ENCODE measurements around the gene ZNF662. TPM values are rescaled to one million over a fixed set of nuclear protein-coding genes. Genes with fewer than 3 reads are reported as not detected.

The ZNF662 gene
- total and polyA plus RNA-seq, 2 of the 13 experiments (the other 11 are each of a cell fraction or from before 2014, with no cell fraction given): not detected

- TF ChIP-seq, protein P1, sequence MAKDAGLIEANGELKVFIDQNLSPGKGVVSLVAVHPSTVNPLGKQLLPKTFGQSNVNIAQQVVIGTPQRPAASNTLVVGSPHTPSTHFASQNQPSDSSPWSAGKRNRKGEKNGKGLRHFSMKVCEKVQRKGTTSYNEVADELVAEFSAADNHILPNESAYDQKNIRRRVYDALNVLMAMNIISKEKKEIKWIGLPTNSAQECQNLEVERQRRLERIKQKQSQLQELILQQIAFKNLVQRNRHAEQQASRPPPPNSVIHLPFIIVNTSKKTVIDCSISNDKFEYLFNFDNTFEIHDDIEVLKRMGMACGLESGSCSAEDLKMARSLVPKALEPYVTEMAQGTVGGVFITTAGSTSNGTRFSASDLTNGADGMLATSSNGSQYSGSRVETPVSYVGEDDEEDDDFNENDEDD (CRISPR knock-in tag; IDR thresholded peaks at IDR 0.05; ENCODE audit: borderline replicate concordance): peak; percentile 12; the same call in 1 of the 2 replicates
- TF ChIP-seq SP1 (IDR thresholded peaks at IDR 0.05) (no peak), SP1 (CRISPR knock-in tag; IDR thresholded peaks at IDR 0.05) (0 out of 2 replicates have a peak, but pooled peaks have one; percentile 23), HMGA1 (CRISPR knock-in tag; conservative IDR thresholded peaks at IDR 0.05) (no peak), KLF6 (CRISPR knock-in tag; IDR thresholded peaks at IDR 0.05) (peak; percentile 31; the same call in 1 of the 2 replicates), PHF8 (CRISPR knock-in tag; IDR thresholded peaks at IDR 0.05) (0 out of 2 replicates have a peak, but pooled peaks have one; percentile 23), ZBED4 (CRISPR knock-in tag; IDR thresholded peaks at IDR 0.05; ENCODE audit: borderline replicate concordance) (peak; percentile 64; the same call in 1 of the 2 replicates), ZNF501 (CRISPR knock-in tag; IDR thresholded peaks at IDR 0.05) (0 out of 2 replicates have a peak, but pooled peaks have one; percentile 41), ZNF772 (CRISPR knock-in tag; IDR thresholded peaks at IDR 0.05) (peak; percentile 92), KDM5B (CRISPR knock-in tag; IDR thresholded peaks at IDR 0.05; ENCODE audit: borderline replicate concordance) (peak; percentile 94), MNT (IDR thresholded peaks at IDR 0.05) (no peak), TOPORS (CRISPR knock-in tag; IDR thresholded peaks at IDR 0.05) (peak; percentile 69; the same call in 1 of the 2 replicates), HDAC1 (CRISPR knock-in tag; IDR thresholded peaks at IDR 0.05) (peak; percentile 73)
- TF ChIP-seq, protein P2, sequence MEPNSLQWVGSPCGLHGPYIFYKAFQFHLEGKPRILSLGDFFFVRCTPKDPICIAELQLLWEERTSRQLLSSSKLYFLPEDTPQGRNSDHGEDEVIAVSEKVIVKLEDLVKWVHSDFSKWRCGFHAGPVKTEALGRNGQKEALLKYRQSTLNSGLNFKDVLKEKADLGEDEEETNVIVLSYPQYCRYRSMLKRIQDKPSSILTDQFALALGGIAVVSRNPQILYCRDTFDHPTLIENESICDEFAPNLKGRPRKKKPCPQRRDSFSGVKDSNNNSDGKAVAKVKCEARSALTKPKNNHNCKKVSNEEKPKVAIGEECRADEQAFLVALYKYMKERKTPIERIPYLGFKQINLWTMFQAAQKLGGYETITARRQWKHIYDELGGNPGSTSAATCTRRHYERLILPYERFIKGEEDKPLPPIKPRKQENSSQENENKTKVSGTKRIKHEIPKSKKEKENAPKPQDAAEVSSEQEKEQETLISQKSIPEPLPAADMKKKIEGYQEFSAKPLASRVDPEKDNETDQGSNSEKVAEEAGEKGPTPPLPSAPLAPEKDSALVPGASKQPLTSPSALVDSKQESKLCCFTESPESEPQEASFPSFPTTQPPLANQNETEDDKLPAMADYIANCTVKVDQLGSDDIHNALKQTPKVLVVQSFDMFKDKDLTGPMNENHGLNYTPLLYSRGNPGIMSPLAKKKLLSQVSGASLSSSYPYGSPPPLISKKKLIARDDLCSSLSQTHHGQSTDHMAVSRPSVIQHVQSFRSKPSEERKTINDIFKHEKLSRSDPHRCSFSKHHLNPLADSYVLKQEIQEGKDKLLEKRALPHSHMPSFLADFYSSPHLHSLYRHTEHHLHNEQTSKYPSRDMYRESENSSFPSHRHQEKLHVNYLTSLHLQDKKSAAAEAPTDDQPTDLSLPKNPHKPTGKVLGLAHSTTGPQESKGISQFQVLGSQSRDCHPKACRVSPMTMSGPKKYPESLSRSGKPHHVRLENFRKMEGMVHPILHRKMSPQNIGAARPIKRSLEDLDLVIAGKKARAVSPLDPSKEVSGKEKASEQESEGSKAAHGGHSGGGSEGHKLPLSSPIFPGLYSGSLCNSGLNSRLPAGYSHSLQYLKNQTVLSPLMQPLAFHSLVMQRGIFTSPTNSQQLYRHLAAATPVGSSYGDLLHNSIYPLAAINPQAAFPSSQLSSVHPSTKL (CRISPR knock-in tag; IDR thresholded peaks at IDR 0.05): peak; percentile 92
- TF ChIP-seq, protein P3, sequence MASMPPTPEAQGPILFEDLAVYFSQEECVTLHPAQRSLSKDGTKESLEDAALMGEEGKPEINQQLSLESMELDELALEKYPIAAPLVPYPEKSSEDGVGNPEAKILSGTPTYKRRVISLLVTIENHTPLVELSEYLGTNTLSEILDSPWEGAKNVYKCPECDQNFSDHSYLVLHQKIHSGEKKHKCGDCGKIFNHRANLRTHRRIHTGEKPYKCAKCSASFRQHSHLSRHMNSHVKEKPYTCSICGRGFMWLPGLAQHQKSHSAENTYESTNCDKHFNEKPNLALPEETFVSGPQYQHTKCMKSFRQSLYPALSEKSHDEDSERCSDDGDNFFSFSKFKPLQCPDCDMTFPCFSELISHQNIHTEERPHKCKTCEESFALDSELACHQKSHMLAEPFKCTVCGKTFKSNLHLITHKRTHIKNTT (CRISPR knock-in tag; IDR thresholded peaks at IDR 0.05): no peak
These were observed 30.4 kb upstream of the ZNF662 start, which contains the start of gene CYP8B1 (continued) for GRCh38 chr3:42875325-42876151.
